Prostate gland (tissue), 2 donors: Measurements from ENCODE around the gene GALM. TPM values are rescaled to one million over a fixed set of nuclear protein-coding genes. Genes with fewer than 3 reads are reported as not detected.
A peak's percentile ranks its signal among the peaks of the same experiment; 100 is the strongest.

Experiments
- DNase-seq: peaks from one replicate; pipeline ENCODE4 v3.0.0-alpha.2; 2019; ENCODE audit warnings: low spot score
- H3K27ac ChIP-seq, 2 donors: fragments of 200-600 bp; sonication (generic); 2 replicates each; pipeline ENCODE4 v1.5.1; 2017 to 2019
- H3K27me3 ChIP-seq: fragments of 200-600 bp; sonication (generic); replicated peaks from 2 replicates; pipeline ENCODE4 v1.5.1; 2019; ENCODE audit not compliant: insufficient read depth
- H3K36me3 ChIP-seq, 2 donors: fragments of 200-600 bp; sonication (generic); 1 replicate in 1 of 2; 2 replicates in 1 of 2; pipeline versions ENCODE4 v1.5.1 to v1.8.1; 2017 to 2019
- H3K4me1 ChIP-seq: fragments of 200-600 bp; sonication (generic); replicated peaks from 2 replicates; pipeline ENCODE4 v1.5.1; 2019
- H3K4me3 ChIP-seq, 2 donors: fragments of 200-600 bp; sonication (generic); 2 replicates each; pipeline ENCODE4 v1.5.1; 2017 to 2019
- H3K9me3 ChIP-seq: fragments of 200-600 bp; sonication (generic); 2 replicates; pipeline ENCODE4 v1.5.1; 2017
- POLR2A ChIP-seq: fragments of 450-650 bp; IDR thresholded peaks from one replicate; pipeline ENCODE4 v1.6.1; 2016; ENCODE audit warnings: antibody characterized with exemption, mild to moderate bottlenecking
- POLR2AphosphoS5 ChIP-seq: sonication (generic); formaldehyde crosslinking; IDR thresholded peaks from one replicate; pipeline ENCODE4 v1.6.1; 2017; ENCODE audit warnings: antibody characterized with exemption
- WGBS: methylation state at CpG from one replicate; pipeline ENCODE4 v1.1.5; 2018; 5-methylcytosine and 5-hydroxymethylcytosine counted together
- intact Hi-C: fragments of 100-400 bp; cut with DNase I; formaldehyde crosslinking; loops from one replicate; pipeline ENCODE4 v1.14.2; 2022
- total RNA-seq, 2 donors: library from RNA; depleted of rRNA; stranded (reverse); fragments of >200 nt; gene quantifications; one replicate each; pipeline ENCODE4 v1.1.0, GENCODE V29; 2016
- TF ChIP-seq, protein P1 (sequence below), 4 experiments: fragments of 200-600 bp in 2 of 4; fragments of 450-650 bp in 2 of 4; sonication (generic) in 2 of 4; IDR thresholded peaks; 1 replicate in 3 of 4; 2 replicates in 1 of 4; pipeline ENCODE4 v1.5.1; 2016 to 2019; ENCODE audit warnings: antibody characterized with exemption in 4 of 4, mild to moderate bottlenecking in 2 of 4, moderate library complexity in 2 of 4

The GALM gene
- total RNA-seq, 2 donors from 2014 or later = 5.6 to 22.3 TPM

GRCh38 chr2:38745267-38745666 is 79.4 kb downstream of the GALM start:
- intact Hi-C loops = no loop called here
- Histone ChIP-seq H3K9me3 (no peaks in the 10 kb centered on the region), H3K27ac (no peak overlapping the region), H3K36me3 (no peaks in the 10 kb centered on the region), H3K4me1 (peaks cover 6% of the 10 kb centered on the region), H3K27me3 (no peaks in the 10 kb centered on the region), H3K4me3 (no peak overlapping the region)
- DNase-seq = no peak
- 84% methylated on average over 9 of the region's 9 CpGs for WGBS
- TF ChIP-seq POLR2AphosphoS5 = no peak
- TF ChIP-seq, protein P1, sequence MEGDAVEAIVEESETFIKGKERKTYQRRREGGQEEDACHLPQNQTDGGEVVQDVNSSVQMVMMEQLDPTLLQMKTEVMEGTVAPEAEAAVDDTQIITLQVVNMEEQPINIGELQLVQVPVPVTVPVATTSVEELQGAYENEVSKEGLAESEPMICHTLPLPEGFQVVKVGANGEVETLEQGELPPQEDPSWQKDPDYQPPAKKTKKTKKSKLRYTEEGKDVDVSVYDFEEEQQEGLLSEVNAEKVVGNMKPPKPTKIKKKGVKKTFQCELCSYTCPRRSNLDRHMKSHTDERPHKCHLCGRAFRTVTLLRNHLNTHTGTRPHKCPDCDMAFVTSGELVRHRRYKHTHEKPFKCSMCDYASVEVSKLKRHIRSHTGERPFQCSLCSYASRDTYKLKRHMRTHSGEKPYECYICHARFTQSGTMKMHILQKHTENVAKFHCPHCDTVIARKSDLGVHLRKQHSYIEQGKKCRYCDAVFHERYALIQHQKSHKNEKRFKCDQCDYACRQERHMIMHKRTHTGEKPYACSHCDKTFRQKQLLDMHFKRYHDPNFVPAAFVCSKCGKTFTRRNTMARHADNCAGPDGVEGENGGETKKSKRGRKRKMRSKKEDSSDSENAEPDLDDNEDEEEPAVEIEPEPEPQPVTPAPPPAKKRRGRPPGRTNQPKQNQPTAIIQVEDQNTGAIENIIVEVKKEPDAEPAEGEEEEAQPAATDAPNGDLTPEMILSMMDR (IDR thresholded peaks at IDR 0.05) = no peak
- no peak for TF ChIP-seq POLR2A

DNA sequence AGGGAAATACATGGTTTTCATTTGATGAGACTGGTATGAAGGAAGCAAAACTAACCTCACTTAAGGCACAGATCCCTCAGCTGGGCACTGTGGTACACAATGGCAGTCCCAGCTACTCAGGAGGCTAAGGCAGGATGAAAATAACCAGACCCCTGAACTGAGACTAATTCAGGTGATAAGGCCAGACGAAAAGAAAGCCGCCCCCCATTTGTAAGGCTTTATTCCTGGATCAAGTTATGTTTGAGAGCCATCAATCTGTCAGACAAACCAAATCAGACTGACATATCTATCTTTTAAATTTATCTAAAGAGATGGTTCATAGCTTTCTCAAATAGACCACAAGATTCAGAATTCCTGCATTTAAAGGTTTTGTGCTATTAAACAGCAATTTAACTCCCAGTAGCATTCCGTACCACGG is 81.1 kb downstream of the GALM start:
- H3K9me3 ChIP-seq = no peaks in the 10 kb centered on the region
- no peak for DNase-seq
- H3K4me1 ChIP-seq = peaks cover 6% of the 10 kb centered on the region
- H3K27ac ChIP-seq = no peak overlapping the region
- intact Hi-C loops = no loop called here
- no peak overlapping the region for H3K4me3 ChIP-seq
- no peaks in the 10 kb centered on the region for H3K36me3 ChIP-seq
- H3K27me3 ChIP-seq = no peaks in the 10 kb centered on the region
- 48% methylated on average over 4 of the region's 4 CpGs for WGBS
- TF ChIP-seq POLR2AphosphoS5 (no peak), POLR2A (no peak)
- TF ChIP-seq, protein P1 (IDR thresholded peaks at IDR 0.05) = no peak

- H3K9me3 ChIP-seq = no peaks in the 10 kb centered on the region
- intact Hi-C loops = no loop called here
- H3K27me3 ChIP-seq = no peaks in the 10 kb centered on the region
- WGBS = 46% methylated on average over 5 of the region's 5 CpGs
- peaks cover 6% of the 10 kb centered on the region for H3K4me1 ChIP-seq
- no peak overlapping the region for H3K4me3 ChIP-seq
- H3K36me3 ChIP-seq = no peaks in the 10 kb centered on the region
- TF ChIP-seq, protein P1 (IDR thresholded peaks at IDR 0.05) = no peak
- TF ChIP-seq POLR2A = no peak
- no peak for TF ChIP-seq POLR2AphosphoS5
- peak overlapping the region in 1 of 2 donors; percentile 2 for H3K27ac ChIP-seq
- no peak for DNase-seq
Observed at GRCh38 chr2:38747819-38748218, 81.9 kb downstream of the GALM start.

- intact Hi-C loops = no loop called here
- TF ChIP-seq POLR2A = no peak
- TF ChIP-seq POLR2AphosphoS5 = no peak
- TF ChIP-seq, protein P1 (IDR thresholded peaks at IDR 0.05) = no peak
- Histone ChIP-seq H3K4me3 (no peak overlapping the region), H3K27me3 (no peaks in the 10 kb centered on the region), H3K4me1 (peaks cover 2% of the 10 kb centered on the region), H3K9me3 (no peaks in the 10 kb centered on the region), H3K36me3 (no peaks in the 10 kb centered on the region), H3K27ac (peak overlapping the region in 1 of 2 donors; percentile 2)
- 82% methylated on average over 9 of the region's 9 CpGs for WGBS
- no peak for DNase-seq
Observed at GRCh38 chr2:38748391-38748790, 82.5 kb downstream of the GALM start.

GRCh38 chr2:38748943-38749804 is 83.3 kb downstream of the GALM start:
- 49% methylated on average over 26 of the region's 26 CpGs for WGBS
- no peak for DNase-seq
- intact Hi-C loops = no loop called here
- Histone ChIP-seq H3K4me3 (peak overlapping the region; percentile 83 to 84), H3K27me3 (no peaks in the 10 kb centered on the region), H3K36me3 (no peaks in the 10 kb centered on the region), H3K4me1 (peaks cover 2% of the 10 kb centered on the region), H3K9me3 (no peaks in the 10 kb centered on the region), H3K27ac (peak overlapping the region in 1 of 2 donors; percentile 99)
- TF ChIP-seq POLR2AphosphoS5 = no peak
- TF ChIP-seq POLR2A = no peak
- TF ChIP-seq, protein P1 (IDR thresholded peaks at IDR 0.05) = no peak
